K562 (cell line): ENCODE data around the gene ZPBP. TPM values are rescaled to one million over a fixed set of nuclear protein-coding genes. Genes with fewer than 3 reads are reported as not detected.

Experiments
- ATAC-seq: fragments of 200-7000 bp; cut with Tn5 transposase; 3 replicates; pipeline ENCODE4 v1.9.1; 2020; ENCODE audit warnings: moderate library complexity
- BruUV-seq: library from RNA; stranded (reverse); fragments of 400-500 nt; replicated peaks from 2 replicates; lab custom pipeline; 2021; lab: Mats Ljungman, UMichigan
- CTCF ChIA-PET: fragments of 300-600 bp; formaldehyde crosslinking; extraction: SDS; loops from one replicate; lab custom pipeline; 2021; ENCODE audit warnings: low intra/inter-chr PET ratio; lab: Yijun Ruan, JAX
- POLR2A ChIA-PET: fragments of 300-600, 350-650 bp; sonication (Branson Sonifier 250); formaldehyde crosslinking; extraction: SDS; loops from one replicate; lab custom pipeline; 2021; ENCODE audit warnings: antibody characterized with exemption, inconsistent platforms; lab: Yijun Ruan, JAX
- DNase-seq, 4 experiments: peaks; one replicate each; pipeline versions ENCODE4 v3.0.0 to v3.0.0-alpha.2; 2011 to 2018; ENCODE audit warnings: low spot score in 3 of 4, mixed read lengths in 3 of 4; ENCODE audit errors: extremely low read depth in 1 of 4
- FAIRE-seq: peaks from 2 replicates; lab custom pipeline; 2011; peaks lifted over from hg19 to GRCh38; lab: Jason Lieb, UNC
- H2AFZ ChIP-seq: 2 replicates; pipeline ENCODE4 v1.6.0; 2011; ENCODE audit warnings: low read depth, low read length, control low read depth, inconsistent platforms
- H3K27ac ChIP-seq: fragments of 200-600 bp; 3 replicates; pipeline ENCODE4 v1.8.0; 2011; ENCODE audit warnings: low read depth, mild to moderate bottlenecking, control low read depth, inconsistent platforms, low read length, moderate library complexity, mixed read lengths; ENCODE audit errors: extremely low read depth
- H3K27me3 ChIP-seq, 2 experiments: fragments of 300-600 bp in 1 of 2; 2 replicates in 1 of 2; 3 replicates in 1 of 2; pipeline versions ENCODE4 v1.6.0 to v1.8.0; 2011; ENCODE audit warnings: inconsistent platforms in 2 of 2, low read length in 2 of 2, mild to moderate bottlenecking in 1 of 2, mixed read lengths in 1 of 2, moderate library complexity in 1 of 2; ENCODE audit not compliant: control insufficient read depth in 2 of 2, insufficient read depth in 2 of 2
- H3K36me3 ChIP-seq: fragments of 300-600 bp; 3 replicates; pipeline ENCODE4 v1.8.0; 2011; ENCODE audit warnings: mild to moderate bottlenecking, low read length, inconsistent platforms; ENCODE audit not compliant: control insufficient read depth, insufficient read depth
- H3K4me1 ChIP-seq, 2 experiments: fragments of 200-600 bp in 1 of 2; replicated peaks in 1 of 2; 2 replicates in 1 of 2; 3 replicates in 1 of 2; pipeline versions ENCODE4 v1.5.1 to v1.8.0; 2011; ENCODE audit warnings: inconsistent platforms in 2 of 2, low read length in 2 of 2, mild to moderate bottlenecking in 1 of 2, mixed read lengths in 1 of 2, moderate library complexity in 1 of 2; ENCODE audit not compliant: control insufficient read depth in 2 of 2, insufficient read depth in 2 of 2
- H3K4me2 ChIP-seq: 2 replicates; pipeline ENCODE4 v1.6.1; 2011; ENCODE audit warnings: low read length, control low read depth, inconsistent platforms, mixed read lengths; ENCODE audit not compliant: insufficient read depth
- H3K4me3 ChIP-seq: fragments of 200-600 bp; sonication (generic), shearing (Covaris generic); 2 replicates; pipeline ENCODE4 v1.5.1; 2016; ENCODE audit warnings: control low read depth, inconsistent platforms
- H3K79me2 ChIP-seq: fragments of 200-600 bp; 3 replicates; pipeline ENCODE4 v1.8.0; 2011; ENCODE audit warnings: low read length, inconsistent platforms; ENCODE audit not compliant: control insufficient read depth, insufficient read depth
- H3K9ac ChIP-seq, 2 experiments: 2 replicates each; pipeline versions ENCODE4 v1.6.0 to v1.6.1; 2011; ENCODE audit warnings: low read depth in 2 of 2, low read length in 2 of 2, control low read depth in 1 of 2, inconsistent platforms in 1 of 2, mild to moderate bottlenecking in 1 of 2, mixed read lengths in 1 of 2; ENCODE audit not compliant: insufficient read depth in 1 of 2
- H3K9me1 ChIP-seq: one replicate; pipeline ENCODE4 v1.6.0; 2011; ENCODE audit warnings: inconsistent platforms, mild to moderate bottlenecking, low read length, moderate library complexity; ENCODE audit not compliant: control insufficient read depth, insufficient read depth
- H3K9me3 ChIP-seq: replicated peaks from 2 replicates; pipeline ENCODE4 v1.5.1; 2011; ENCODE audit warnings: low read depth, low read length, inconsistent platforms; ENCODE audit not compliant: control insufficient read depth, insufficient read depth
- H4K20me1 ChIP-seq: replicated peaks from 2 replicates; pipeline ENCODE4 v1.6.1; 2011; ENCODE audit warnings: low read length, inconsistent platforms, mixed read lengths; ENCODE audit not compliant: control insufficient read depth, insufficient read depth
- CBFA2T2 ChIP-seq: fragments of 450-650 bp; conservative IDR thresholded peaks from 2 replicates; pipeline ENCODE4 v1.6.1; 2017; ENCODE audit warnings: mild to moderate bottlenecking
- GATA2 ChIP-seq: sonication (generic); formaldehyde crosslinking; IDR thresholded peaks from 2 replicates; pipeline ENCODE4 v1.4.0; 2020; ENCODE audit warnings: mild to moderate bottlenecking, missing genetic modification reagents
- KDM5B ChIP-seq: fragments of 200-600 bp; sonication (generic); IDR thresholded peaks from 2 replicates; pipeline ENCODE4 v1.6.1; 2012; ENCODE audit warnings: low read depth, mild to moderate bottlenecking, moderate library complexity, low read length, control low read depth, inconsistent platforms; ENCODE audit not compliant: insufficient replicate concordance
- POLR2A ChIP-seq: fragments of 450-650 bp; conservative IDR thresholded peaks from 2 replicates; pipeline ENCODE4 v1.6.1; 2016
- U2AF2 ChIP-seq: fragments of 200-400 bp; formaldehyde crosslinking; optimal IDR thresholded peaks from 2 replicates; pipeline ENCODE3; 2017; ENCODE audit warnings: low read depth, mild to moderate bottlenecking, low read length
- ZNF165 ChIP-seq: fragments of 250-450 bp; sonication (Bioruptor Pico); IDR thresholded peaks from 2 replicates; pipeline ENCODE4 v1.4.0; 2020; ENCODE audit warnings: borderline replicate concordance
- ZNF217 ChIP-seq: sonication (generic); formaldehyde crosslinking; IDR thresholded peaks from 2 replicates; pipeline ENCODE4 v1.8.0; 2022; ENCODE audit warnings: mild to moderate bottlenecking, missing genetic modification reagents
- ZNF76 ChIP-seq: fragments of 250-450 bp; sonication (Bioruptor Pico); IDR thresholded peaks from 2 replicates; pipeline ENCODE4 v1.4.0; 2020; ENCODE audit warnings: mild to moderate bottlenecking, moderate library complexity, borderline replicate concordance
- WGBS: fragments of 100-300 bp; shearing (Covaris generic); methylation state at CpG from one replicate; pipeline ENCODE4 v1.1.6; 2016; ENCODE audit warnings: low coverage, mixed read lengths; ENCODE audit not compliant: insufficient coverage; ENCODE audit errors: missing lambda C conversion rate; 5-methylcytosine and 5-hydroxymethylcytosine counted together
- in situ Hi-C: fragments of 300-500 bp; cut with MboI; formaldehyde crosslinking; loops from 4 replicates; pipeline ENCODE4 v1.15.0; 2018; ENCODE audit warnings: inconsistent platforms, mixed read lengths
- intact Hi-C: fragments of 100-400 bp; cut with micrococcal nuclease; formaldehyde crosslinking; loops from 2 replicates; pipeline ENCODE4 v1.14.2; 2022
- polyA plus RNA-seq, 8 experiments: library from polyadenylated mRNA; depleted of rRNA in 4 of 8; stranded (reverse) in 5 of 8; unstranded in 3 of 8; fragments of >200 nt; fragmentation: Nextera tagmentation in 2 of 8; fragmentation: Illumina TruSeq in 1 of 8; extraction: Ambion mirVana in 2 of 8; extraction: Trizol in 1 of 8; gene quantifications; 2 replicates each; pipeline versions ENCODE4 v1.2.1 to v1.2.3, GENCODE V29; 2011 to 2014; ENCODE audit warnings: inconsistent platforms in 1 of 8, missing spikeins in 1 of 8
- total RNA-seq, 7 experiments: library from RNA; depleted of rRNA in 6 of 7; stranded (reverse); fragments of >200 nt in 6 of 7; fragmentation: Illumina TruSeq in 2 of 7; extraction: Trizol in 2 of 7; gene quantifications; 2 replicates each; pipeline versions ENCODE4 v1.2.1 to v1.2.3, GENCODE V29; 2011 to 2021; ENCODE audit warnings: low replicate concordance in 1 of 7
- TF ChIP-seq, protein P1 (sequence below): sonication (generic); formaldehyde crosslinking; IDR thresholded peaks from 2 replicates; pipeline ENCODE4 v1.8.1; 2023; ENCODE audit warnings: mild to moderate bottlenecking, missing genetic modification reagents
- TF ChIP-seq, protein P2 (sequence below): fragments of 450-650 bp; IDR thresholded peaks from 2 replicates; pipeline ENCODE4 v1.6.1; 2016; ENCODE audit warnings: borderline replicate concordance
- TF ChIP-seq, protein P3 (sequence below): fragments of 450-650 bp; formaldehyde crosslinking; IDR thresholded peaks from 2 replicates; pipeline ENCODE4 v1.4.0; 2020; ENCODE audit warnings: mild to moderate bottlenecking, moderate library complexity
- TF ChIP-seq, protein P4 (sequence below): IDR thresholded peaks from 2 replicates; pipeline ENCODE4 v1.6.1; 2011; ENCODE audit warnings: borderline replicate concordance, low read depth, mild to moderate bottlenecking, moderate library complexity, low read length; ENCODE audit not compliant: insufficient read depth, poor library complexity, severe bottlenecking

Gene ZPBP
- total and polyA plus RNA-seq, 9 of the 15 experiments (the other 6 are each of a cell fraction or from before 2014, with no cell fraction given), result not detected

DNA sequence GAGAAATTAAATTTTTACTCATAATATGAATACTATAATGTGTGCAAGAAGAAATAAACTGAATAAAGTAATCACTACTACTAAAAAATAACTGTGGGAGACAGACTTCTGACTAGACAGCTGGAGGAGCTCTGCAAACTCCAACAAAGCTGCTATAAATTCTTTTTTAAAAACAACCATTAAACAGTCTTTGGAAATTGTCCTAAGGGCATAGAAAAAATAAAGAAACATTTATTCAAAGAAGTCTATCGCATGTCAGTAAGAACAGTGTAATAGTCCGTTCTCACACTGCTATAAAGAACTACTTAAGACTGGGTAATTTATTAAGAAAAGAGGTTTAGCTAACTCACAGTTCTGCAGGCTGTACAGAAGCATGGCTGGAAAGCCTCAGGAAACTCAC is 56.0 kb downstream of the ZPBP start:
- Histone ChIP-seq H3K9ac (no peak overlapping the region), H3K4me1 (no peaks in the 10 kb centered on the region), H3K9me3 (no peaks in the 10 kb centered on the region), H3K4me2 (no peak overlapping the region), H3K79me2 (no peaks in the 10 kb centered on the region), H3K9me1 (no peaks in the 10 kb centered on the region), H3K27me3 (no peaks in the 10 kb centered on the region), H3K27ac (no peak overlapping the region), H2AFZ (no peak overlapping the region), H3K4me3 (no peak overlapping the region), H3K36me3 (no peaks in the 10 kb centered on the region), H4K20me1 (no peaks in the 10 kb centered on the region)
- ChIA-PET POLR2A (no interaction called here), CTCF (no interaction called here)
- no TSS peak for BruUV-seq
- DNase-seq (no peak), FAIRE-seq (no peak), ATAC-seq (no peak)
- intact Hi-C loops (no loop called here), in situ Hi-C loops (no loop called here)
- TF ChIP-seq KDM5B (no peak), ZNF217 (CRISPR knock-in tag) (no peak), ZNF165 (CRISPR knock-in tag) (no peak), GATA2 (no peak), U2AF2 (no peak), CBFA2T2 (no peak), ZNF76 (no peak), POLR2A (no peak)
- TF ChIP-seq, protein P1, sequence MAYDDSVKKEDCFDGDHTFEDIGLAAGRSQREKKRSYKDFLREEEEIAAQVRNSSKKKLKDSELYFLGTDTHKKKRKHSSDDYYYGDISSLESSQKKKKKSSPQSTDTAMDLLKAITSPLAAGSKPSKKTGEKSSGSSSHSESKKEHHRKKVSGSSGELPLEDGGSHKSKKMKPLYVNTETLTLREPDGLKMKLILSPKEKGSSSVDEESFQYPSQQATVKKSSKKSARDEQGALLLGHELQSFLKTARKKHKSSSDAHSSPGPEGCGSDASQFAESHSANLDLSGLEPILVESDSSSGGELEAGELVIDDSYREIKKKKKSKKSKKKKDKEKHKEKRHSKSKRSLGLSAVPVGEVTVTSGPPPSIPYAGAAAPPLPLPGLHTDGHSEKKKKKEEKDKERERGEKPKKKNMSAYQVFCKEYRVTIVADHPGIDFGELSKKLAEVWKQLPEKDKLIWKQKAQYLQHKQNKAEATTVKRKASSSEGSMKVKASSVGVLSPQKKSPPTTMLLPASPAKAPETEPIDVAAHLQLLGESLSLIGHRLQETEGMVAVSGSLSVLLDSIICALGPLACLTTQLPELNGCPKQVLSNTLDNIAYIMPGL, result no peak
- TF ChIP-seq, protein P2, sequence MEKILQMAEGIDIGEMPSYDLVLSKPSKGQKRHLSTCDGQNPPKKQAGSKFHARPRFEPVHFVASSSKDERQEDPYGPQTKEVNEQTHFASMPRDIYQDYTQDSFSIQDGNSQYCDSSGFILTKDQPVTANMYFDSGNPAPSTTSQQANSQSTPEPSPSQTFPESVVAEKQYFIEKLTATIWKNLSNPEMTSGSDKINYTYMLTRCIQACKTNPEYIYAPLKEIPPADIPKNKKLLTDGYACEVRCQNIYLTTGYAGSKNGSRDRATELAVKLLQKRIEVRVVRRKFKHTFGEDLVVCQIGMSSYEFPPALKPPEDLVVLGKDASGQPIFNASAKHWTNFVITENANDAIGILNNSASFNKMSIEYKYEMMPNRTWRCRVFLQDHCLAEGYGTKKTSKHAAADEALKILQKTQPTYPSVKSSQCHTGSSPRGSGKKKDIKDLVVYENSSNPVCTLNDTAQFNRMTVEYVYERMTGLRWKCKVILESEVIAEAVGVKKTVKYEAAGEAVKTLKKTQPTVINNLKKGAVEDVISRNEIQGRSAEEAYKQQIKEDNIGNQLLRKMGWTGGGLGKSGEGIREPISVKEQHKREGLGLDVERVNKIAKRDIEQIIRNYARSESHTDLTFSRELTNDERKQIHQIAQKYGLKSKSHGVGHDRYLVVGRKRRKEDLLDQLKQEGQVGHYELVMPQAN, result no peak
- TF ChIP-seq, protein P3, sequence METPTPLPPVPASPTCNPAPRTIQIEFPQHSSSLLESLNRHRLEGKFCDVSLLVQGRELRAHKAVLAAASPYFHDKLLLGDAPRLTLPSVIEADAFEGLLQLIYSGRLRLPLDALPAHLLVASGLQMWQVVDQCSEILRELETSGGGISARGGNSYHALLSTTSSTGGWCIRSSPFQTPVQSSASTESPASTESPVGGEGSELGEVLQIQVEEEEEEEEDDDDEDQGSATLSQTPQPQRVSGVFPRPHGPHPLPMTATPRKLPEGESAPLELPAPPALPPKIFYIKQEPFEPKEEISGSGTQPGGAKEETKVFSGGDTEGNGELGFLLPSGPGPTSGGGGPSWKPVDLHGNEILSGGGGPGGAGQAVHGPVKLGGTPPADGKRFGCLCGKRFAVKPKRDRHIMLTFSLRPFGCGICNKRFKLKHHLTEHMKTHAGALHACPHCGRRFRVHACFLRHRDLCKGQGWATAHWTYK, result no peak
- TF ChIP-seq, protein P4, sequence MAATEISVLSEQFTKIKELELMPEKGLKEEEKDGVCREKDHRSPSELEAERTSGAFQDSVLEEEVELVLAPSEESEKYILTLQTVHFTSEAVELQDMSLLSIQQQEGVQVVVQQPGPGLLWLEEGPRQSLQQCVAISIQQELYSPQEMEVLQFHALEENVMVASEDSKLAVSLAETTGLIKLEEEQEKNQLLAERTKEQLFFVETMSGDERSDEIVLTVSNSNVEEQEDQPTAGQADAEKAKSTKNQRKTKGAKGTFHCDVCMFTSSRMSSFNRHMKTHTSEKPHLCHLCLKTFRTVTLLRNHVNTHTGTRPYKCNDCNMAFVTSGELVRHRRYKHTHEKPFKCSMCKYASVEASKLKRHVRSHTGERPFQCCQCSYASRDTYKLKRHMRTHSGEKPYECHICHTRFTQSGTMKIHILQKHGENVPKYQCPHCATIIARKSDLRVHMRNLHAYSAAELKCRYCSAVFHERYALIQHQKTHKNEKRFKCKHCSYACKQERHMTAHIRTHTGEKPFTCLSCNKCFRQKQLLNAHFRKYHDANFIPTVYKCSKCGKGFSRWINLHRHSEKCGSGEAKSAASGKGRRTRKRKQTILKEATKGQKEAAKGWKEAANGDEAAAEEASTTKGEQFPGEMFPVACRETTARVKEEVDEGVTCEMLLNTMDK, result no peak
- WGBS, result 0% methylated on average over 2 of the region's 2 CpGs
